HEK293 (cell line): Measurements from ENCODE around the gene PDE4A.

Source experiments
- CTCF ChIA-PET: fragments of 350-600 bp; formaldehyde crosslinking; extraction: SDS; loops from one replicate; lab custom pipeline; 2021; ENCODE audit warnings: antibody characterized with exemption; lab: Yijun Ruan, JAX
- POLR2A ChIA-PET: fragments of 300-600 bp; formaldehyde crosslinking; extraction: SDS; loops from one replicate; lab custom pipeline; 2020; ENCODE audit warnings: antibody characterized with exemption, inconsistent platforms; lab: Yijun Ruan, JAX
- H3K27ac ChIP-seq: fragments of 200-500 bp; sonication (Bioruptor generic); 2 replicates; pipeline ENCODE4 v1.5.1; 2014; ENCODE audit warnings: low read depth, low read length, control low read depth, inconsistent platforms; ENCODE audit errors: extremely low read depth
- H3K36me3 ChIP-seq, 2 experiments: fragments of 200-500 bp in 1 of 2; sonication (Bioruptor generic) in 1 of 2; 1 replicate in 1 of 2; 2 replicates in 1 of 2; pipeline ENCODE4 v1.5.1; 2014 to 2017; ENCODE audit warnings: inconsistent platforms in 2 of 2, low read length in 2 of 2; ENCODE audit not compliant: control insufficient read depth in 2 of 2, insufficient read depth in 1 of 2
- H3K4me1 ChIP-seq: fragments of 200-500 bp; sonication (Bioruptor generic); 2 replicates; pipeline ENCODE4 v1.5.1; 2014; ENCODE audit warnings: mild to moderate bottlenecking, low read length, inconsistent platforms; ENCODE audit not compliant: control insufficient read depth, insufficient read depth
- H3K4me3 ChIP-seq: 2 replicates; pipeline ENCODE4 v1.5.1; 2011; ENCODE audit warnings: low read depth, mild to moderate bottlenecking, control low read depth, low read length, moderate library complexity
- H3K9me3 ChIP-seq: fragments of 200-500 bp; sonication (Bioruptor generic); 2 replicates; pipeline ENCODE4 v1.5.1; 2014; ENCODE audit warnings: low read depth, low read length, inconsistent platforms; ENCODE audit not compliant: control insufficient read depth, insufficient read depth
- EGR2 ChIP-seq: fragments of 450-650 bp; formaldehyde crosslinking; IDR thresholded peaks from 2 replicates; pipeline ENCODE4 v1.5.1; 2016; ENCODE audit warnings: low read depth, missing biosample characterization, missing genetic modification characterization
- GLI4 ChIP-seq: fragments of 450-650 bp; formaldehyde crosslinking; IDR thresholded peaks from 2 replicates; pipeline ENCODE4 v1.5.1; 2016; ENCODE audit warnings: missing biosample characterization, missing genetic modification characterization
- HOXC10 ChIP-seq: sonication (generic); formaldehyde crosslinking; IDR thresholded peaks from 2 replicates; pipeline ENCODE4 v1.8.1; 2023; ENCODE audit warnings: mild to moderate bottlenecking, missing genetic modification reagents
- MZF1 ChIP-seq: fragments of 450-650 bp; formaldehyde crosslinking; IDR thresholded peaks from 2 replicates; pipeline ENCODE4 v1.5.1; 2017; ENCODE audit warnings: missing biosample characterization, missing genetic modification characterization, borderline replicate concordance
- ZBTB20 ChIP-seq: fragments of 450-650 bp; formaldehyde crosslinking; IDR thresholded peaks from 2 replicates; pipeline ENCODE4 v1.5.1; 2016; ENCODE audit warnings: missing biosample characterization, missing genetic modification characterization
- ZBTB7A ChIP-seq: fragments of 450-650 bp; formaldehyde crosslinking; IDR thresholded peaks from 2 replicates; pipeline ENCODE4 v1.5.1; 2016; ENCODE audit warnings: low read depth, missing biosample characterization, missing genetic modification characterization
- ZFP41 ChIP-seq: fragments of 450-650 bp; formaldehyde crosslinking; IDR thresholded peaks from 2 replicates; pipeline ENCODE4 v1.5.1; 2016; ENCODE audit warnings: missing biosample characterization, missing genetic modification characterization, borderline replicate concordance
- ZNF24 ChIP-seq: fragments of 450-650 bp; formaldehyde crosslinking; IDR thresholded peaks from 2 replicates; pipeline ENCODE4 v1.5.1; 2016; ENCODE audit warnings: missing biosample characterization, missing genetic modification characterization
- ZNF324 ChIP-seq: fragments of 450-650 bp; formaldehyde crosslinking; IDR thresholded peaks from 2 replicates; pipeline ENCODE4 v1.5.1; 2016; ENCODE audit warnings: missing biosample characterization, missing genetic modification characterization
- ZNF341 ChIP-seq: fragments of 450-650 bp; formaldehyde crosslinking; IDR thresholded peaks from 2 replicates; pipeline ENCODE4; 2016; ENCODE audit warnings: low read depth, missing biosample characterization, missing genetic modification characterization
- ZNF366 ChIP-seq: fragments of 450-650 bp; formaldehyde crosslinking; conservative IDR thresholded peaks from 2 replicates; pipeline ENCODE4 v1.5.1; 2016; ENCODE audit warnings: missing biosample characterization, missing genetic modification characterization
- ZNF398 ChIP-seq: fragments of 450-650 bp; formaldehyde crosslinking; IDR thresholded peaks from 2 replicates; pipeline ENCODE4 v1.5.1; 2017; ENCODE audit warnings: missing biosample characterization, missing genetic modification characterization
- ZNF423 ChIP-seq: fragments of 450-650 bp; formaldehyde crosslinking; IDR thresholded peaks from 2 replicates; pipeline ENCODE4 v1.5.1; 2016; ENCODE audit warnings: missing biosample characterization, missing genetic modification characterization
- ZNF426 ChIP-seq: fragments of 450-650 bp; formaldehyde crosslinking; IDR thresholded peaks from 2 replicates; pipeline ENCODE4 v1.5.1; 2017; ENCODE audit warnings: missing biosample characterization, missing genetic modification characterization, mild to moderate bottlenecking, inconsistent platforms, moderate library complexity
- ZNF561 ChIP-seq: fragments of 450-650 bp; IDR thresholded peaks from 2 replicates; pipeline ENCODE4 v1.5.1; 2018; ENCODE audit warnings: missing biosample characterization, missing genetic modification characterization, borderline replicate concordance
- ZNF626 ChIP-seq: fragments of 450-650 bp; sonication (Bioruptor Pico); formaldehyde crosslinking; IDR thresholded peaks from 2 replicates; pipeline ENCODE4 v1.5.1; 2018; ENCODE audit warnings: missing biosample characterization, missing genetic modification characterization, inconsistent platforms
- ZNF664 ChIP-seq: fragments of 450-650 bp; formaldehyde crosslinking; IDR thresholded peaks from 2 replicates; pipeline ENCODE4 v1.5.1; 2016; ENCODE audit warnings: missing biosample characterization, missing genetic modification characterization
- ZNF791 ChIP-seq: fragments of 450-650 bp; formaldehyde crosslinking; IDR thresholded peaks from 2 replicates; pipeline ENCODE4 v1.5.1; 2016; ENCODE audit warnings: missing biosample characterization, missing genetic modification characterization
- ZNF792 ChIP-seq: fragments of 450-650 bp; formaldehyde crosslinking; IDR thresholded peaks from 2 replicates; pipeline ENCODE4 v1.5.1; 2016; ENCODE audit warnings: missing biosample characterization, missing genetic modification characterization
- ZXDB ChIP-seq: fragments of 450-650 bp; formaldehyde crosslinking; IDR thresholded peaks from 2 replicates; pipeline ENCODE4 v1.5.1; 2016; ENCODE audit warnings: missing biosample characterization, missing genetic modification characterization
- TF ChIP-seq, protein P1 (sequence below): fragments of 450-650 bp; formaldehyde crosslinking; IDR thresholded peaks from 2 replicates; pipeline ENCODE4 v1.5.1; 2017; ENCODE audit warnings: missing biosample characterization, missing genetic modification characterization
- TF ChIP-seq, protein P2 (sequence below): fragments of 450-650 bp; formaldehyde crosslinking; IDR thresholded peaks from 2 replicates; pipeline ENCODE4 v1.5.1; 2016; ENCODE audit warnings: missing biosample characterization, missing genetic modification characterization
- TF ChIP-seq, protein P3 (sequence below): IDR thresholded peaks from 2 replicates; pipeline ENCODE4 v1.6.1; 2011; ENCODE audit warnings: mild to moderate bottlenecking, low read depth, low read length, borderline replicate concordance
- TF ChIP-seq, protein P4 (sequence below): fragments of 450-650 bp; formaldehyde crosslinking; IDR thresholded peaks from 2 replicates; pipeline ENCODE4 v1.5.0; 2017; ENCODE audit warnings: missing biosample characterization, missing genetic modification characterization, borderline replicate concordance

The PDE4A gene

GRCh38 chr19:10517361-10517759, 97.0 kb downstream of the PDE4A start, which contains the start of gene S1PR5 (continued):
- TF ChIP-seq, protein P1, sequence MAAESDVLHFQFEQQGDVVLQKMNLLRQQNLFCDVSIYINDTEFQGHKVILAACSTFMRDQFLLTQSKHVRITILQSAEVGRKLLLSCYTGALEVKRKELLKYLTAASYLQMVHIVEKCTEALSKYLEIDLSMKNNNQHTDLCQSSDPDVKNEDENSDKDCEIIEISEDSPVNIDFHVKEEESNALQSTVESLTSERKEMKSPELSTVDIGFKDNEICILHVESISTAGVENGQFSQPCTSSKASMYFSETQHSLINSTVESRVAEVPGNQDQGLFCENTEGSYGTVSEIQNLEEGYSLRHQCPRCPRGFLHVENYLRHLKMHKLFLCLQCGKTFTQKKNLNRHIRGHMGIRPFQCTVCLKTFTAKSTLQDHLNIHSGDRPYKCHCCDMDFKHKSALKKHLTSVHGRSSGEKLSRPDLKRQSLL (tag by site-specific recombination): 0 out of 2 replicates have a peak, but pooled peaks have one; percentile 16
- no peak for TF ChIP-seq MZF1 (tag by site-specific recombination)
- TF ChIP-seq ZBTB7A (tag by site-specific recombination): no peak
- TF ChIP-seq HOXC10 (CRISPR knock-in tag): no peak
- TF ChIP-seq, all 188 proteins: peak for 10

- Histone ChIP-seq H3K4me3 (peak overlapping the region; percentile 53), H3K27ac (peak overlapping the region; percentile 39; the same call in 1 of the 2 replicates), H3K36me3 (peaks cover 0 to 8% of the 10 kb centered on the region in 2 experiments; a peak in 1 of 3 replicates), H3K9me3 (no peaks in the 10 kb centered on the region), H3K4me1 (peaks cover 3% of the 10 kb centered on the region; the same call in 1 of the 2 replicates)
- POLR2A ChIA-PET: interaction anchor here (0.7 to 0.8 kb wide), 2 partner anchors 44 to 56 kb away, joined by 5 to 7 read pairs; no protein-coding TSS in a partner anchor
- CTCF ChIA-PET: interaction anchor here (0.6 to 2.2 kb wide), 7 partner anchors 8 to 1020 kb away, joined by 3 to 6 read pairs (median 3); no protein-coding TSS in a partner anchor
- no peak for TF ChIP-seq ZNF626 (tag by site-specific recombination)
- peak; percentile 69; the same call in 1 of the 2 replicates for TF ChIP-seq ZBTB20 (tag by site-specific recombination)
- peak; percentile 15; the same call in 1 of the 2 replicates for TF ChIP-seq ZNF341 (tag by site-specific recombination)
- TF ChIP-seq, protein P2, sequence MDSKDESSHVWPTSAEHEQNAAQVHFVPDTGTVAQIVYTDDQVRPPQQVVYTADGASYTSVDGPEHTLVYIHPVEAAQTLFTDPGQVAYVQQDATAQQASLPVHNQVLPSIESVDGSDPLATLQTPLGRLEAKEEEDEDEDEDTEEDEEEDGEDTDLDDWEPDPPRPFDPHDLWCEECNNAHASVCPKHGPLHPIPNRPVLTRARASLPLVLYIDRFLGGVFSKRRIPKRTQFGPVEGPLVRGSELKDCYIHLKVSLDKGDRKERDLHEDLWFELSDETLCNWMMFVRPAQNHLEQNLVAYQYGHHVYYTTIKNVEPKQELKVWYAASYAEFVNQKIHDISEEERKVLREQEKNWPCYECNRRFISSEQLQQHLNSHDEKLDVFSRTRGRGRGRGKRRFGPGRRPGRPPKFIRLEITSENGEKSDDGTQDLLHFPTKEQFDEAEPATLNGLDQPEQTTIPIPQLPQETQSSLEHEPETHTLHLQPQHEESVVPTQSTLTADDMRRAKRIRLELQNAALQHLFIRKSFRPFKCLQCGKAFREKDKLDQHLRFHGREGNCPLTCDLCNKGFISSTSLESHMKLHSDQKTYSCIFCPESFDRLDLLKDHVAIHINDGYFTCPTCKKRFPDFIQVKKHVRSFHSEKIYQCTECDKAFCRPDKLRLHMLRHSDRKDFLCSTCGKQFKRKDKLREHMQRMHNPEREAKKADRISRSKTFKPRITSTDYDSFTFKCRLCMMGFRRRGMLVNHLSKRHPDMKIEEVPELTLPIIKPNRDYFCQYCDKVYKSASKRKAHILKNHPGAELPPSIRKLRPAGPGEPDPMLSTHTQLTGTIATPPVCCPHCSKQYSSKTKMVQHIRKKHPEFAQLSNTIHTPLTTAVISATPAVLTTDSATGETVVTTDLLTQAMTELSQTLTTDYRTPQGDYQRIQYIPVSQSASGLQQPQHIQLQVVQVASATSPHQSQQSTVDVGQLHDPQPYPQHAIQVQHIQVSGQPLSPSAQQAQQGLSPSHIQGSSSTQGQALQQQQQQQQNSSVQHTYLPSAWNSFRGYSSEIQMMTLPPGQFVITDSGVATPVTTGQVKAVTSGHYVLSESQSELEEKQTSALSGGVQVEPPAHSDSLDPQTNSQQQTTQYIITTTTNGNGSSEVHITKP: peak; percentile 78
- TF ChIP-seq GLI4: no peak
- TF ChIP-seq ZNF792 (tag by site-specific recombination): no peak
- TF ChIP-seq, protein P3, sequence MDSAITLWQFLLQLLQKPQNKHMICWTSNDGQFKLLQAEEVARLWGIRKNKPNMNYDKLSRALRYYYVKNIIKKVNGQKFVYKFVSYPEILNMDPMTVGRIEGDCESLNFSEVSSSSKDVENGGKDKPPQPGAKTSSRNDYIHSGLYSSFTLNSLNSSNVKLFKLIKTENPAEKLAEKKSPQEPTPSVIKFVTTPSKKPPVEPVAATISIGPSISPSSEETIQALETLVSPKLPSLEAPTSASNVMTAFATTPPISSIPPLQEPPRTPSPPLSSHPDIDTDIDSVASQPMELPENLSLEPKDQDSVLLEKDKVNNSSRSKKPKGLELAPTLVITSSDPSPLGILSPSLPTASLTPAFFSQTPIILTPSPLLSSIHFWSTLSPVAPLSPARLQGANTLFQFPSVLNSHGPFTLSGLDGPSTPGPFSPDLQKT: no peak
- TF ChIP-seq ZNF791 (tag by site-specific recombination): no peak
- TF ChIP-seq, protein P4, sequence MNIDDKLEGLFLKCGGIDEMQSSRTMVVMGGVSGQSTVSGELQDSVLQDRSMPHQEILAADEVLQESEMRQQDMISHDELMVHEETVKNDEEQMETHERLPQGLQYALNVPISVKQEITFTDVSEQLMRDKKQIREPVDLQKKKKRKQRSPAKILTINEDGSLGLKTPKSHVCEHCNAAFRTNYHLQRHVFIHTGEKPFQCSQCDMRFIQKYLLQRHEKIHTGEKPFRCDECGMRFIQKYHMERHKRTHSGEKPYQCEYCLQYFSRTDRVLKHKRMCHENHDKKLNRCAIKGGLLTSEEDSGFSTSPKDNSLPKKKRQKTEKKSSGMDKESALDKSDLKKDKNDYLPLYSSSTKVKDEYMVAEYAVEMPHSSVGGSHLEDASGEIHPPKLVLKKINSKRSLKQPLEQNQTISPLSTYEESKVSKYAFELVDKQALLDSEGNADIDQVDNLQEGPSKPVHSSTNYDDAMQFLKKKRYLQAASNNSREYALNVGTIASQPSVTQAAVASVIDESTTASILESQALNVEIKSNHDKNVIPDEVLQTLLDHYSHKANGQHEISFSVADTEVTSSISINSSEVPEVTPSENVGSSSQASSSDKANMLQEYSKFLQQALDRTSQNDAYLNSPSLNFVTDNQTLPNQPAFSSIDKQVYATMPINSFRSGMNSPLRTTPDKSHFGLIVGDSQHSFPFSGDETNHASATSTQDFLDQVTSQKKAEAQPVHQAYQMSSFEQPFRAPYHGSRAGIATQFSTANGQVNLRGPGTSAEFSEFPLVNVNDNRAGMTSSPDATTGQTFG: no peak
- TF ChIP-seq ZNF366: peak; percentile 56
- TF ChIP-seq ZNF423 (tag by site-specific recombination): 0 out of 2 replicates have a peak, but pooled peaks have one; percentile 43
- peak; percentile 40; the same call in 1 of the 2 replicates for TF ChIP-seq ZNF324 (tag by site-specific recombination)
- TF ChIP-seq ZNF664: no peak
- TF ChIP-seq EGR2 (tag by site-specific recombination): peak; percentile 73
- TF ChIP-seq ZNF24 (tag by site-specific recombination): 0 out of 2 replicates have a peak, but pooled peaks have one; percentile 62
- TF ChIP-seq ZNF398 (tag by site-specific recombination): peak; percentile 94
- no peak for TF ChIP-seq ZFP41 (tag by site-specific recombination)
- peak; percentile 62; the same call in 1 of the 2 replicates for TF ChIP-seq ZNF561
- TF ChIP-seq ZNF426 (tag by site-specific recombination): no peak
- TF ChIP-seq ZXDB (tag by site-specific recombination): peak; percentile 65
Measured at GRCh38 chr19:10517760-10518443, 97.6 kb downstream of the PDE4A start.
